Measurements from ENCODE around the gene APBB2.

APBB2 gene

GRCh38 chr4:41124916-41125548, 89.3 kb downstream of the APBB2 start:
- Histone ChIP-seq H3K27me3 (ENCODE audit: control insufficient read depth, low read length) (no peaks in the 10 kb centered on the region), H3K36me3 (ENCODE audit: control insufficient read depth, low read length) (no peaks in the 10 kb centered on the region), H3K4me1 (ENCODE audit: control insufficient read depth, low read length) (no peaks in the 10 kb centered on the region), H3K4me2 (ENCODE audit: low read length) (no peak overlapping the region), H3K79me2 (ENCODE audit: control insufficient read depth, low read length) (peaks cover 49% of the 10 kb centered on the region), H3K4me3 (ENCODE audit: low read length) (no peak overlapping the region), H3K27ac (ENCODE audit: low read depth, low read length) (no peak overlapping the region), H3F3A (ENCODE audit: control insufficient read depth, insufficient read depth) (no peaks in the 10 kb centered on the region), H3K9me3 (ENCODE audit: control insufficient read depth, insufficient read depth, low read length) (no peaks in the 10 kb centered on the region), H3K9me2 (replicated peaks; ENCODE audit: control insufficient read depth, low read length) (no peaks in the 10 kb centered on the region), H4K20me1 (ENCODE audit: control insufficient read depth, insufficient read depth, low read depth, low read length) (no peaks in the 10 kb centered on the region)
- TF ChIP-seq CTCF (IDR thresholded peaks at IDR 0.05; ENCODE audit: low read depth, low read length, poor library complexity, severe bottlenecking) (no peak), EZH2phosphoT487 (IDR thresholded peaks at IDR 0.05; ENCODE audit: borderline replicate concordance, low read length) (no peak)

- Histone ChIP-seq H3K4me1 (ENCODE audit: control insufficient read depth, low read length) (no peaks in the 10 kb centered on the region), H3K27me3 (ENCODE audit: control insufficient read depth, low read length) (no peaks in the 10 kb centered on the region), H3K79me2 (ENCODE audit: control insufficient read depth, low read length) (peaks cover 31% of the 10 kb centered on the region), H3F3A (ENCODE audit: control insufficient read depth, insufficient read depth) (no peaks in the 10 kb centered on the region), H4K20me1 (ENCODE audit: control insufficient read depth, insufficient read depth, low read depth, low read length) (no peaks in the 10 kb centered on the region), H3K9me2 (replicated peaks; ENCODE audit: control insufficient read depth, low read length) (no peaks in the 10 kb centered on the region), H3K9me3 (ENCODE audit: control insufficient read depth, insufficient read depth, low read length) (no peaks in the 10 kb centered on the region), H3K4me2 (ENCODE audit: low read length) (no peak overlapping the region), H3K27ac (ENCODE audit: low read depth, low read length) (no peak overlapping the region), H3K36me3 (ENCODE audit: control insufficient read depth, low read length) (no peaks in the 10 kb centered on the region), H3K4me3 (ENCODE audit: low read length) (no peak overlapping the region)
- TF ChIP-seq EZH2phosphoT487 (IDR thresholded peaks at IDR 0.05; ENCODE audit: borderline replicate concordance, low read length) (no peak), CTCF (IDR thresholded peaks at IDR 0.05; ENCODE audit: low read depth, low read length, poor library complexity, severe bottlenecking) (no peak)
Observed at GRCh38 chr4:41122775-41123174, 91.6 kb downstream of the APBB2 start.

GRCh38 chr4:41122309-41122708, 92.0 kb downstream of the APBB2 start:
- H3K79me2 ChIP-seq (ENCODE audit: control insufficient read depth, low read length): peaks cover 26% of the 10 kb centered on the region
- no peak overlapping the region for H3K27ac ChIP-seq (ENCODE audit: low read depth, low read length)
- H3K27me3 ChIP-seq (ENCODE audit: control insufficient read depth, low read length): no peaks in the 10 kb centered on the region
- H3K9me3 ChIP-seq (ENCODE audit: control insufficient read depth, insufficient read depth, low read length): no peaks in the 10 kb centered on the region
- no peaks in the 10 kb centered on the region for H4K20me1 ChIP-seq (ENCODE audit: control insufficient read depth, insufficient read depth, low read depth, low read length)
- H3K4me1 ChIP-seq (ENCODE audit: control insufficient read depth, low read length): no peaks in the 10 kb centered on the region
- H3K4me2 ChIP-seq (ENCODE audit: low read length): no peak overlapping the region
- H3K4me3 ChIP-seq (ENCODE audit: low read length): no peak overlapping the region
- TF ChIP-seq CTCF (IDR thresholded peaks at IDR 0.05; ENCODE audit: low read depth, low read length, poor library complexity, severe bottlenecking) (no peak), EZH2phosphoT487 (IDR thresholded peaks at IDR 0.05; ENCODE audit: borderline replicate concordance, low read length) (no peak)
- no peaks in the 10 kb centered on the region for H3K36me3 ChIP-seq (ENCODE audit: control insufficient read depth, low read length)
- no peaks in the 10 kb centered on the region for H3K9me2 ChIP-seq (replicated peaks; ENCODE audit: control insufficient read depth, low read length)
- H3F3A ChIP-seq (ENCODE audit: control insufficient read depth, insufficient read depth): no peaks in the 10 kb centered on the region

Data from DOHH2 (cell line).